ENCODE measurements around the gene NUAK1. TPM values are rescaled to one million over a fixed set of nuclear protein-coding genes. Genes with fewer than 3 reads are reported as not detected.

NUAK1 gene
- total and polyA plus RNA-seq, 2 experiments from 2014 or later: 5.4 to 16.9 TPM

GRCh38 chr12:106118381-106119130 lies 20.2 kb downstream of the NUAK1 start (continued):
- TF ChIP-seq, protein P1, sequence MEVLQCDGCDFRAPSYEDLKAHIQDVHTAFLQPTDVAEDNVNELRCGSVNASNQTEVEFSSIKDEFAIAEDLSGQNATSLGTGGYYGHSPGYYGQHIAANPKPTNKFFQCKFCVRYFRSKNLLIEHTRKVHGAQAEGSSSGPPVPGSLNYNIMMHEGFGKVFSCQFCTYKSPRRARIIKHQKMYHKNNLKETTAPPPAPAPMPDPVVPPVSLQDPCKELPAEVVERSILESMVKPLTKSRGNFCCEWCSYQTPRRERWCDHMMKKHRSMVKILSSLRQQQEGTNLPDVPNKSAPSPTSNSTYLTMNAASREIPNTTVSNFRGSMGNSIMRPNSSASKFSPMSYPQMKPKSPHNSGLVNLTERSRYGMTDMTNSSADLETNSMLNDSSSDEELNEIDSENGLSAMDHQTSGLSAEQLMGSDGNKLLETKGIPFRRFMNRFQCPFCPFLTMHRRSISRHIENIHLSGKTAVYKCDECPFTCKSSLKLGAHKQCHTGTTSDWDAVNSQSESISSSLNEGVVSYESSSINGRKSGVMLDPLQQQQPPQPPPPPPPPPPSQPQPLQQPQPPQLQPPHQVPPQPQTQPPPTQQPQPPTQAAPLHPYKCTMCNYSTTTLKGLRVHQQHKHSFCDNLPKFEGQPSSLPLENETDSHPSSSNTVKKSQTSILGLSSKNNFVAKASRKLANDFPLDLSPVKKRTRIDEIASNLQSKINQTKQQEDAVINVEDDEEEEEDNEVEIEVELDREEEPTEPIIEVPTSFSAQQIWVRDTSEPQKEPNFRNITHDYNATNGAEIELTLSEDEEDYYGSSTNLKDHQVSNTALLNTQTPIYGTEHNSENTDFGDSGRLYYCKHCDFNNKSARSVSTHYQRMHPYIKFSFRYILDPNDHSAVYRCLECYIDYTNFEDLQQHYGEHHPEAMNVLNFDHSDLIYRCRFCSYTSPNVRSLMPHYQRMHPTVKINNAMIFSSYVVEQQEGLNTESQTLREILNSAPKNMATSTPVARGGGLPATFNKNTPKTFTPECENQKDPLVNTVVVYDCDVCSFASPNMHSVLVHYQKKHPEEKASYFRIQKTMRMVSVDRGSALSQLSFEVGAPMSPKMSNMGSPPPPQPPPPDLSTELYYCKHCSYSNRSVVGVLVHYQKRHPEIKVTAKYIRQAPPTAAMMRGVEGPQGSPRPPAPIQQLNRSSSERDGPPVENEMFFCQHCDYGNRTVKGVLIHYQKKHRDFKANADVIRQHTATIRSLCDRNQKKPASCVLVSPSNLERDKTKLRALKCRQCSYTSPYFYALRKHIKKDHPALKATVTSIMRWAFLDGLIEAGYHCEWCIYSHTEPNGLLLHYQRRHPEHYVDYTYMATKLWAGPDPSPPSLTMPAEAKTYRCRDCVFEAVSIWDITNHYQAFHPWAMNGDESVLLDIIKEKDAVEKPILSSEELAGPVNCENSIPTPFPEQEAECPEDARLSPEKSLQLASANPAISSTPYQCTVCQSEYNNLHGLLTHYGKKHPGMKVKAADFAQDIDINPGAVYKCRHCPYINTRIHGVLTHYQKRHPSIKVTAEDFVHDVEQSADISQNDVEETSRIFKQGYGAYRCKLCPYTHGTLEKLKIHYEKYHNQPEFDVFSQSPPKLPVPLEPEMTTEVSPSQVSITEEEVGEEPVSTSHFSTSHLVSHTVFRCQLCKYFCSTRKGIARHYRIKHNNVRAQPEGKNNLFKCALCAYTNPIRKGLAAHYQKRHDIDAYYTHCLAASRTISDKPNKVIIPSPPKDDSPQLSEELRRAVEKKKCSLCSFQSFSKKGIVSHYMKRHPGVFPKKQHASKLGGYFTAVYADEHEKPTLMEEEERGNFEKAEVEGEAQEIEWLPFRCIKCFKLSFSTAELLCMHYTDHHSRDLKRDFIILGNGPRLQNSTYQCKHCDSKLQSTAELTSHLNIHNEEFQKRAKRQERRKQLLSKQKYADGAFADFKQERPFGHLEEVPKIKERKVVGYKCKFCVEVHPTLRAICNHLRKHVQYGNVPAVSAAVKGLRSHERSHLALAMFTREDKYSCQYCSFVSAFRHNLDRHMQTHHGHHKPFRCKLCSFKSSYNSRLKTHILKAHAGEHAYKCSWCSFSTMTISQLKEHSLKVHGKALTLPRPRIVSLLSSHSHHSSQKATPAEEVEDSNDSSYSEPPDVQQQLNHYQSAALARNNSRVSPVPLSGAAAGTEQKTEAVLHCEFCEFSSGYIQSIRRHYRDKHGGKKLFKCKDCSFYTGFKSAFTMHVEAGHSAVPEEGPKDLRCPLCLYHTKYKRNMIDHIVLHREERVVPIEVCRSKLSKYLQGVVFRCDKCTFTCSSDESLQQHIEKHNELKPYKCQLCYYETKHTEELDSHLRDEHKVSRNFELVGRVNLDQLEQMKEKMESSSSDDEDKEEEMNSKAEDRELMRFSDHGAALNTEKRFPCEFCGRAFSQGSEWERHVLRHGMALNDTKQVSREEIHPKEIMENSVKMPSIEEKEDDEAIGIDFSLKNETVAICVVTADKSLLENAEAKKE (CRISPR knock-in tag; IDR thresholded peaks at IDR 0.05): no peak
- TF ChIP-seq EZH2phosphoT487 (IDR thresholded peaks at IDR 0.05; ENCODE audit: unreplicated experiment) (no peak), REST (IDR thresholded peaks at IDR 0.05; ENCODE audit: unreplicated experiment) (no peak), ZNF331 (CRISPR knock-in tag; IDR thresholded peaks at IDR 0.05; ENCODE audit: low read depth) (no peak), JUNB (IDR thresholded peaks at IDR 0.05; ENCODE audit: unreplicated experiment) (no peak)

All from GM23338 (cell line).